Measurements from ENCODE around the gene ITGB1BP2.
"Not testable (repeated sequence)": the region's sequence is repeated elsewhere in the genome, so short reads cannot be mapped to it uniquely, and the experiment has no call there.

Gene ITGB1BP2

DNA sequence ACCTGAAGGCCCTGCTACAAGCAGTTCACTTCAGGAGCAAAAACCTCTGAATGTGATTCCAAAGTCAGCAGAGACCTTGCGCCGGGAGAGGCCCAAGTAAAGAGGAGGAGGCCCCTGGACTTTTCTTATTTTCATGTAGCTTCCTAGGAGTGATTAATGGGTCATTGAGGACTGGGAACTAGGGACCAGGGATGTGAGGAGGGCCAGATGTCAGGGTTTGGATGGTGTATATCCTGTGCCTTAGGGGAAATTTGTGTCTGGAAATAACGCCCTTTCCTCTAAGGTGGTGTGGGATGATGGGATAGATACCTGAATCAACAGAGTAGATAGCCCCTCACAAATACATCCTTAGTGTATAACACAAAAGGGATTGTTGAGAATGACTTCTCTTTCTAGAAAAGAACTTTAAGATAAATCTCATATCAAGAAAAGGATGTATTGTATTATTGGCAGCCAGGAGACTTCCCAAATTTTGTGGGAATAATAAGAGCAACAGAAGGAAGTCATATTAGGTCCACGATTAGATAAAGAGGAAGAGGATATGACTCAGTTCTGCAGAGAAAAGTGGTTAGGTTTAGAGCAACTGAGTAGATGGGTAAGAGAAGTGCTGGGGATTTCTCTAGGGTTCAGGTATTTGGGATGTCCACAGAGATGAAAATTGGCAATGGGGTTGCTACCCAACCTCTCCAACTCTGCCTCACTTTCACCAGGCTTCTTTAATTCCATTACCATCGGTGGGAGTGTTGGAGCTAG is 1.1 kb downstream of the ITGB1BP2 start:
- DNase-seq (ENCODE audit: low read depth in 3 of 3), result no peak

DNA sequence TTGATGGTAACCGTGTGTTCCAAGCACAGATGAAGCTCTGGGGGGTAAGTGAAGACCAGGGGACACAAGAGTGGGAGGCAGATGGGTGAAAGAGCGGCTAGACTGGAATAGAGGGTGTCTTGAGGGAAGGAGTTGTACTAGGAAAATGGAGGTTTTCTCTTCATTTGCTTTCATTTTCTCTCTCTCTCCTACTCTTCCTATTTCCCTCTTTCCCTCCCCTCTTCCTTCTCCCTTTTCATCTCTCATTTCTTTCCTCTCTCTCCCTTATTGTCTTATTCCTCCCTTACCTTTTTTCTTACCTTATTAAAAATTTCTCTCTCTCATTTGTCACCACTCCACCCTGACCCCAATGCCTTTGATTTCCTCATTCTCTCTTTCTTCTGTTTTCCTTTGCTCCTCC is 3.0 kb downstream of the ITGB1BP2 start:
- DNase-seq (ENCODE audit: low read depth in 3 of 3), result no peak

DNA sequence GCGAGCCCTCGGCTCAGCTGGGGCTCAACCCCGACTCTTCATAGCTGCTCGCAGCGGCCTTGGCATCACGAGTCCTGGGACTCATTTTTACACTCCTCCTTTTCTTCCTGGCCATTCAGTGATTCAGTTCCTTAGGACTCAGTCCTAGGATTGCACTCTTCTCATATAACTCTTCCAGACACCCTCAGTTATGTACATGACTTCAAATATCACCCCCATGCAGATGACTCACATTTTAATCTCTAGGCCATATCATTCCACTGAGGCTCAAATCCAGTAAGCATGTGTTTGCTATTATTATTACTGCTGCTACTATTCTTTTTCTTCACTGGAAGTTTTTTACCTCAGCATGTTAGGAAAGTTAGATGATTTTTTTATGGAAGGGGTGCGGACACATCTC is 14.4 kb downstream of the ITGB1BP2 start:
- no peak for DNase-seq (ENCODE audit: low read depth in 3 of 3)

DNA sequence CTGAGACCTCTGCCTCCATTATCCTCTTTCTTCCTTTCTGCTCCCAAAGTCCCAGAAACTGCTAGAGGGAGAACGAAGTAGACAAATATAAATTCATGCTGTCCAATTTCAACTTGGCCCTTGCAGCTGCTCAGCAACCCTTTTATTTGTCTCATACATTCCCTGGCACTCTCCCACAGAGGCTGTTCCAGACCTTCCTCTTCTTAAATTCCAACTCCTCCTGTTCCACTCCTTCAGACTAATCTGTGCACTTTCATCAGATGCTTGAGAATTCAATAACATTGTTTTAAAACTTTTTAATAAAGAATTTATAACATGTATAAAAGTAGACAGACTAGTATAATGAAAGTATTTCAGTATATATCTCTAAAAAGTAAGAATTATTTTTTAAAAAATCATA is 15.4 kb downstream of the ITGB1BP2 start:
- not testable (repeated sequence) for DNase-seq (ENCODE audit: low read depth in 3 of 3)

DNA sequence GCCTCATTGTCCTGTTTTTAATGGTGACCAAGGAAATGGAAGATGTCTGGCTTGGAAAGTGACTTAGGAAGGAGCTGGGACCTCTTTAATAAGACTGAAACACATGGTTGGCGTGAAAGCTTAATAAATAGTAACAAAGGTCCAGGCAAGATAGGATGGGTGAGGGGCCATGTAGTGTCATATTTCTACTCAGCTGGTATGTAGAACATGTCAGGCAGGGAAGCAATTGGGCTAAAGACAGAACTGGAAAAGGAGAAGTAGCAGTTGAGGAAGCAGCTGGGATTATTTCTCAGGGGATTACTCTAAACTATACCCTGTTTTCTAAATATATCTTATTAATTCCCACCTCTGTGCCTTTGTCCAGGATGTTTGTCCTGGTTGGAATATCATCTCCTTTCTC is 18.6 kb downstream of the ITGB1BP2 start:
- DNase-seq (ENCODE audit: low read depth in 3 of 3), result no peak

DNA sequence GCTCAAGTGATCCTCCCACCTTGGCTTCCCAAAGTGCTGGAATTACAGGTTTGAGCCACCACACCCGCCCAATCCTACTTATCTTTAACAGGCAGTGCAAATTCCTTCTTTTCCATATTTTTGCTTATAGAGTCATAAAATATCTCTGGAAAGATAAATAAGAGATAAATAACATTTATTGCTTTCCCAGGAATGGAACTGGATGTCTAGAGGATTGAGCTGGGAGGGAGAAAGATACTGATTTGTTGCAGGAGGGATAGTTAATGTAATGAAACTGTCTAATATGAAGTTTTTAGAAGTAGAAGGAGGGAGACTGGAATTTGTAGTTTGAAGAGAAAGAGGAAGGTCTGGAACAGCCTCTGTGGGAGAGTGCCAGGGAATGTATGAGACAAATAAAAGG is 20.2 kb downstream of the ITGB1BP2 start:
- no peak for DNase-seq (ENCODE audit: low read depth in 3 of 3)

DNA sequence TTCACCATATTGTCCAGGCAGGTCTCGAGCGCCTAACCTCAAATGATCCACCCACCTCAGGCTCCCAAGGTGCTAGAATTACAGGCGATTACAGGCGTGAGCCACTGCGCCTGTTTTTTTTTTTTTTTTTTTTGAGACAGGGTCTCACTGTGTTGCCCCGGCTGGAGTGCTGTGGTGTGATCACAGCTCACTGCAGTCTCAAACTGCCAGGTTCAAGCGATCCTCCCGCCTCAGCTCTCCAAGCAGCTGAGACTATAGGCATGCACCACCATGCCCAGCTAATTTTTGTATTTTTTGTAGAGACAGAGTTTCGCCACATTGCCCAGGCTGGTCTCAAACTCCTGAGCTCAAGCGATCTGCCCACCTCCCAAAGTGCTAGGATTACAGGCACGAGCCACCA is 22.9 kb downstream of the ITGB1BP2 start:
- not testable (repeated sequence) for DNase-seq (ENCODE audit: low read depth in 3 of 3)

DNA sequence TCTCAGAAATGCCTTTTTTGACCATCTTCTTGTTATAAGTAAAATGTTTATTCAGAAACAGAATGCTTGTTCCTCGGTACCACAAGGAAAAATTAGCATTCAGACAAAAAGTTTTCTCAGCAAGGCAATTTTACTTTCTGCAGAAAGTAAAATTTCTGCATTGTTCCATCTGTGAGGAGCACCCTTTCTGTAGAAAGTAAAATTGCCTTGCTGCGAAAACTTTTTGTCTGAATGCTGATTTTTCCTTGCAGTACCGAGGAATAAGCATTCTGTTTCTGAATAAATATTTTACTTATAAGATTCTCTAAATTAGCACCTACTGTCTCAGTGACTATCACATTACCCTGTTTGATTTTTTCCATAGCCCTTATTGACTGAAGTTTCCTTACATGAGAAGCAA is 24.8 kb downstream of the ITGB1BP2 start:
- no peak for DNase-seq (ENCODE audit: low read depth in 3 of 3)

DNA sequence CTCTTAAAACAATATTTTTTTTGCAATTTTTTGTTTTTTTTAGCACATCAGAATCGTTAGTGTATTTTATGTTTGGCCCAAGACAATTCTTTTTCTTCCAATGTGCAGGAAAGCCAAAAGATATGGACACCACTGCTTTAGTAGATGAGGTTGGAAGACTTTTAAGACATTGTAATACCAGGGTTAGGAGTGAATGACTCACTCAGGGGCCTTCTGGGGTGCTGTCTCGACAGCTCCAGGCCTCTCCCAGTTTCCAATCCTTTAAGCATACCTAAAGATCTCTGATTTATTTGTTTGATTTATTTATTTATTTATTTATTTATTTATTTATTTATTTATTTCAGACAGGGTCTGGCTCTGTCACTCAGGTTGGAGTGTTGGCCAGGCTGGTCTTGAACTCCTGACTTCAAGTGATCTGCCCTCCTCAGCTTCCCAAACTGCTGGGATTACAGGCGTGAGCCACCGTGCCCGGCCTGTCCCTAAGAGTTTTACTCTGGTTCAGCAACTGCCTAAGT is 47.7 kb downstream of the ITGB1BP2 start:
- DNase-seq (ENCODE audit: low read depth in 3 of 3), result not testable (repeated sequence)

DNA sequence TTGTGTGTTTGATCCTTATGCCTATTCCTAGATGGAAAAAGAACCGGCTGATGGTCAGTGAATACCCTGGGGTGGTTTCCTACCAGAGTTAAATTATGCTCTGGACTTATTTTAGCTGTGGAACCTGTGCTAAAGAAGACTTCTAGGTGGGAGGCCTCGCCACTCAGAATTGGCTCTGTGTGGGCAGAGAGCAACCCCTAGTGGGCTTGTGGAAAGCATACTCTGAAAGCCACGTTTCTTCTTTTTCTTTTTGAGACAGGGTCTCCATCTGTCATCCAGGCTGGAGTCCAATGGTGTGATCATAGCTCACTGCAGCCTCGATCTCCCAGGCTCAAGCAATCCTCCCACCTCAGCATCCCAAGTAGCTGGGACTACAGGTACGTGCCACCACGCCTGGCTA is 48.3 kb downstream of the ITGB1BP2 start:
- DNase-seq (ENCODE audit: low read depth in 3 of 3), result not testable (repeated sequence)

DNA sequence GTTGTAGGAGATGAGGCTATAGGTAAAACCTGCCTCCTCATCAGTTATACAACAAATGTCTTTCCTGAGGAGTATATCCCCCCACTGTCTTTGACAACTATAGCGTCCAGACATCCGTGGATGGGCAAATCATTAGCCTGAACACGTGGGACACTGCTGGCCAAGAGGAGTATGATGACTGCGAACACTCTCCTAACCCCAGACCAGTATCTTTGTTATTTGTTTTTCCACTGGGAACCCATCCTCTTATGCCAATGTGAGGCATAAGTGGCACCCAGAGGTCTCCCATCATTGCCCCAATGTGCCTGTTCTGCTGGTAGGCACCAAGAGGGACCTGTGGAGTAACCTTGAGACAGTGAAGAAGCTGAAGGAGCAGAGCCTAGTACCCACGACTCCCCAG is 50.9 kb downstream of the ITGB1BP2 start:
- DNase-seq (ENCODE audit: low read depth in 3 of 3), result not testable (repeated sequence)
